HG02678 (cell line): ENCODE data around the gene ARFGEF2.

Experiments
- ATAC-seq: cut with Tn5 transposase; IDR thresholded peaks from one replicate; pipeline ENCODE4 v1.9.1; 2021; ENCODE audit warnings: mild to moderate bottlenecking, moderate library complexity; ENCODE audit not compliant: unreplicated experiment

ARFGEF2 gene

GRCh38 chr20:48898896-48899530, 22.5 kb upstream of the ARFGEF2 start:
- ATAC-seq, result no peak

- ATAC-seq, result no peak
These were observed 21.6 kb upstream of the ARFGEF2 start for GRCh38 chr20:48899881-48900280.

- no peak for ATAC-seq
These were observed 20.2 kb upstream of the ARFGEF2 start for GRCh38 chr20:48901326-48901725.

- ATAC-seq, result no peak
These were observed 17.8 kb upstream of the ARFGEF2 start for GRCh38 chr20:48903705-48904104.

- no peak for ATAC-seq
These were observed 16.8 kb upstream of the ARFGEF2 start for GRCh38 chr20:48904566-48905296.

GRCh38 chr20:48905297-48905647, 16.2 kb upstream of the ARFGEF2 start:
- no peak for ATAC-seq

GRCh38 chr20:48906221-48906877, 15.2 kb upstream of the ARFGEF2 start:
- ATAC-seq, result no peak

- no peak for ATAC-seq
These were observed 12.7 kb upstream of the ARFGEF2 start for GRCh38 chr20:48908656-48909319.

GRCh38 chr20:48909910-48910309, 11.6 kb upstream of the ARFGEF2 start:
- no peak for ATAC-seq

- ATAC-seq, result no peak
These were observed 11.1 kb upstream of the ARFGEF2 start for GRCh38 chr20:48910347-48910781.

GRCh38 chr20:48912065-48912464, 9.4 kb upstream of the ARFGEF2 start:
- peak; percentile 96 for ATAC-seq

GRCh38 chr20:48916699-48917098, 4.8 kb upstream of the ARFGEF2 start:
- ATAC-seq, result no peak

GRCh38 chr20:48919336-48919881, 2.1 kb upstream of the ARFGEF2 start:
- no peak for ATAC-seq

GRCh38 chr20:48919882-48920526, 1.5 kb upstream of the ARFGEF2 start:
- ATAC-seq, result no peak

- no peak for ATAC-seq
These were observed 864 bp upstream of the ARFGEF2 start for GRCh38 chr20:48920527-48921167.

GRCh38 chr20:48921883-48922820, 641 bp downstream of the ARFGEF2 start:
- ATAC-seq, result peak; percentile 42

- no peak for ATAC-seq
These were observed 1.7 kb downstream of the ARFGEF2 start for GRCh38 chr20:48923149-48923718.

GRCh38 chr20:48924756-48925109, 3.2 kb downstream of the ARFGEF2 start:
- no peak for ATAC-seq

- no peak for ATAC-seq
These were observed 4.8 kb downstream of the ARFGEF2 start for GRCh38 chr20:48926267-48926666.
